ENCODE measurements around the gene SPATS2L. TPM values are rescaled to one million over a fixed set of nuclear protein-coding genes. Genes with fewer than 3 reads are reported as not detected.
"Not testable (repeated sequence)": the region's sequence is repeated elsewhere in the genome, so short reads cannot be mapped to it uniquely, and the experiment has no call there.

SPATS2L gene
- total RNA-seq, 1 donor from 2014 or later: 42.9 TPM

DNA sequence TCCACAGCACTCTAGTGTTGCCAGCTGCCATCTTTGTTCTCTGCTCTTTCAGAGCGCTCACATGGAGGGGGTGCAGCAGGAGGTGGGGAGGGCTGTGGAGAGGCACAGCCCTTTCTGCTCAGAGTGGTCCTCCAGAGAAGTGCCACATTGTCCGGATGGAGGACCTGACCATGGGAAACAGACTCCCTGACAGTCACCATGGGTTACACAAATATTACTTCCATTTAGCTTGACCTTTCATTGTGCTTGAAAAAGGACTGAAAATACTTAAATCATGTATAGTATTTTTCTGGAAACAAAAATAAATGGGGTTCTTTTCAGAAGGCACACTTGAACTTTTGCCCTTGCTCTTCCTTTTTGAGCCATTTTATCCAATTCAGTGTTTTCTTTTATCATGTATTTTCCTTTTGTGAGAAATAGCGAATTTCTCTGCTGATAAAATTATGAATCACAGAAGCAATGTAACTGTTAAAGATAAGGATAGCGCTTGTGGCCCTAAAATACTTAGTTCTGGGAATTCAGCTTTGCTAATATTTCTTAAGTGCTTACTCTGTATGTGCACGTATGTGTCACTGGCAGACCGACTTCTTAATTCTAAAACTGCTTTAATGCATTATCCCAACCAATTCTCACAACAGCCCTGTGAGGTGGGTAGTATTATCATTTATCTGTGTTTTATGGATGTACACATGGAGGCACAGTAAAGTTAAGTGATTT, 34.2 kb downstream of the SPATS2L start:
- H3K27me3 Mint-ChIP-seq: no peaks in the 10 kb centered on the region
- intact Hi-C loops (cut with micrococcal nuclease): no loop called here
- DNase-seq: no peak
- H3K4me3 Mint-ChIP-seq: no peak overlapping the region
- H3K36me3 Mint-ChIP-seq (ENCODE audit: low read depth): peaks cover 8% of the 10 kb centered on the region
- H3K9me3 Mint-ChIP-seq: peaks cover 10% of the 10 kb centered on the region
- no peak overlapping the region for H3K27ac Mint-ChIP-seq
- peaks cover 21% of the 10 kb centered on the region for H3K4me1 Mint-ChIP-seq

GRCh38 chr2:200341376-200341775, 34.9 kb downstream of the SPATS2L start:
- intact Hi-C loops (cut with micrococcal nuclease): no loop called here
- H3K4me1 Mint-ChIP-seq: peaks cover 25% of the 10 kb centered on the region
- H3K36me3 Mint-ChIP-seq (ENCODE audit: low read depth): peaks cover 10% of the 10 kb centered on the region
- no peak for DNase-seq
- H3K27me3 Mint-ChIP-seq: no peaks in the 10 kb centered on the region
- H3K27ac Mint-ChIP-seq: no peak overlapping the region
- no peak overlapping the region for H3K4me3 Mint-ChIP-seq
- H3K9me3 Mint-ChIP-seq: peaks cover 10% of the 10 kb centered on the region

DNA sequence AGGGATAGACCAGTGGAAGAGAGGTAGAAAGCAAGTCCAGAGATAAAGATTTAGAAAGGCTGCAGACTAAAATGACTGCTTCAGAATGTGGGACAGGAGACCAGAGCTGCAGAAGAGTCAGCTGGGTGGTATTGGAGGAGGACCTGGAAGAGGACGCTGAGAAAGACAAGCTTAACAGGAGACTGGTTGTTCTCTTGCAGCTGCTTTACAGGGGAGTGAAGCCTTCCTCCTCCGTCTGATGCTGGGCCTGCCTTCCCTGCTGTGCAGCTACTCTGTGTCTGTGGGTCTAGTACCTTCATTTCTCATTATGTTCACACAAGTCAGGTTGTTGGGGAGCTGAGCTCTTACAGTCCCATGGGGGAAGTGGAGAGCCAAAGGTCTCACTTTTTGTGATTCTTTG, 35.7 kb downstream of the SPATS2L start:
- Mint-ChIP-seq H3K4me3 (no peak overlapping the region), H3K9me3 (peaks cover 10% of the 10 kb centered on the region), H3K36me3 (ENCODE audit: low read depth) (peaks cover 12% of the 10 kb centered on the region), H3K27ac (no peak overlapping the region), H3K4me1 (peaks cover 25% of the 10 kb centered on the region), H3K27me3 (no peaks in the 10 kb centered on the region)
- intact Hi-C loops (cut with micrococcal nuclease): no loop called here
- DNase-seq: no peak

- H3K36me3 Mint-ChIP-seq (ENCODE audit: low read depth): peaks cover 12% of the 10 kb centered on the region
- no peak for DNase-seq
- H3K4me3 Mint-ChIP-seq: no peak overlapping the region
- H3K4me1 Mint-ChIP-seq: peaks cover 25% of the 10 kb centered on the region
- peaks cover 10% of the 10 kb centered on the region for H3K9me3 Mint-ChIP-seq
- H3K27me3 Mint-ChIP-seq: no peaks in the 10 kb centered on the region
- no peak overlapping the region for H3K27ac Mint-ChIP-seq
- intact Hi-C loops (cut with micrococcal nuclease): no loop called here
These were observed 36.2 kb downstream of the SPATS2L start for GRCh38 chr2:200342654-200343053.

- peaks cover 15% of the 10 kb centered on the region for H3K36me3 Mint-ChIP-seq (ENCODE audit: low read depth)
- H3K27me3 Mint-ChIP-seq; H3K27ac Mint-ChIP-seq; H3K4me3 Mint-ChIP-seq; intact Hi-C loops (cut with micrococcal nuclease); H3K9me3 Mint-ChIP-seq; DNase-seq: not testable (repeated sequence)
- peaks cover 22% of the 10 kb centered on the region for H3K4me1 Mint-ChIP-seq
These were observed 37.7 kb downstream of the SPATS2L start for GRCh38 chr2:200344202-200344601.

DNA sequence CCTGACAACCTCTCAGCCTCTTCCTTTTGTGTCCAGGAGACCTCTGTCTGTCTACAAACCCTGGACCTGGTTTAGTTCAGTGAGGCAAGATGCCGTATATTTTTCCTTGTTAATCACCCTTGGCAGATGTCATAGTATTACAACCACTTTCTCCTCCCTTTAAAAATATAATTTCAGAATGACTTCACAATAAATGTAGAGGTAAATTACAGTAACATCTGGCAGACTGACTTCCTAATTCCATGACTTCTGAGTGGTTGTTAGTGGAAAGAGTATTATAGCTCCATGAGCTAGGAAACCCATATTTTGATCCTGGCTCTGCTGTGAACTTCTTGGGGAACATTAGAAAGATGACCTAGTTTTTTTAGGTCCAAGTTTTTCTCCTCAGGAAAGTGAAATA, 39.5 kb downstream of the SPATS2L start:
- Mint-ChIP-seq H3K9me3 (peaks cover 10% of the 10 kb centered on the region), H3K27ac (no peak overlapping the region), H3K4me3 (no peak overlapping the region), H3K27me3 (no peaks in the 10 kb centered on the region), H3K4me1 (peaks cover 16% of the 10 kb centered on the region), H3K36me3 (ENCODE audit: low read depth) (peaks cover 17% of the 10 kb centered on the region)
- no peak for DNase-seq
- intact Hi-C loops (cut with micrococcal nuclease): no loop called here

DNA sequence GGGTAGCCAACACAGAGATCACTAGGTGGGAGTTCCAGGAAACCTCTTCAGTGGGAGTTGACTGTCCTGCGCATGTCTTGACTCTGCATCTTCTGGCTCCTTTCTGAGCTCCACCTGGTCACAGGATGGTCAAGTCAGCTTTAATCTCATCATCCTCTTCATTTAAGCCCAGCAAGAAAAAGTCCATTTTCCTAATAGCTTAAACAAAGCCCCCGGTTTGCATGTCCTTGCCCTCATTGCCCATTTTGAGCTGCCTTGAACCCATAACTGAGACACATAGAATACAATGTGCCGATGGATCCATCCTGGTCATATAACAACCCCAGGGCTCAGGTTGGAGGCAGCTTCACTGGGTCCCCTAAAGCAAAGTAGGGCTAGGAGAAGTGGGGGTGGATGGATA, 40.8 kb downstream of the SPATS2L start:
- H3K4me1 Mint-ChIP-seq: peaks cover 6% of the 10 kb centered on the region
- peaks cover 16% of the 10 kb centered on the region for H3K36me3 Mint-ChIP-seq (ENCODE audit: low read depth)
- no peak overlapping the region for H3K4me3 Mint-ChIP-seq
- intact Hi-C loops (cut with micrococcal nuclease): no loop called here
- no peaks in the 10 kb centered on the region for H3K27me3 Mint-ChIP-seq
- H3K27ac Mint-ChIP-seq: no peak overlapping the region
- H3K9me3 Mint-ChIP-seq: peaks cover 10% of the 10 kb centered on the region
- DNase-seq: no peak

DNA sequence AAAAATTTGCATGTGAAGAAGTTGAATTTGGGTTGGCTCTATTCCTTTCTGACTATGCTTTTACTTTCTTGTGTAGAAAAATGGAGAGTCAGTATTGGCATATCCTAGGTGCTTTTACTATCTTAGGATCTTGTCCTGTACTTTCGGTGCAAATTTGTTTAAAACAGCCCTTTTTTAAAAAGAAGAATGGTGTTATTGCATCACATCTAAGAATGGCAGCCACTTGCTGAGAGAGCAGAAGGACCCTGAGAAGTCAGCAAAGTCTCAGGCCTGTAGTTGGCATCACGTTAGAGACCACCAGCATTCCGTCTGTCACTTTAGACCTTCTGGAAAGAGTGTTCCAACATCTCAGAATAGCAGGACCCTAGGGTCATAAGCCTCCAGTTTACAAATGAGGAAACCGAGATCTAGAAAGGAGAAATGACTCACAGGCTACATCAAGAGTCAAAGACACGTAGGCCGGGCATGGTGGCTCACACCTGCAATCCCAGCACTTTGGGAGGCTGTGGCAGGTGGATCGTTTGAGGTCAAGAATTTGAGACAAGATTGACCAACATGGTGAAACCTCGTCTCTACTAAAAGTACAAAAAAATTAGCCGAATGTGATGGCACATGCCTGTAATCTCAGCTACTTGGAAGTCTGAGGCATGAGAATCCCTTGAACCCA, 42.5 kb downstream of the SPATS2L start:
- no peak for DNase-seq
- H3K4me1 Mint-ChIP-seq: peaks cover 6% of the 10 kb centered on the region
- H3K4me3 Mint-ChIP-seq: no peak overlapping the region
- H3K36me3 Mint-ChIP-seq (ENCODE audit: low read depth): peaks cover 14% of the 10 kb centered on the region
- intact Hi-C loops (cut with micrococcal nuclease): no loop called here
- H3K27me3 Mint-ChIP-seq: no peaks in the 10 kb centered on the region
- peaks cover 9% of the 10 kb centered on the region for H3K9me3 Mint-ChIP-seq
- no peak overlapping the region for H3K27ac Mint-ChIP-seq

GRCh38 chr2:200349868-200350267, 43.4 kb downstream of the SPATS2L start:
- H3K4me3 Mint-ChIP-seq: no peak overlapping the region

GRCh38 chr2:200350850-200351285, 44.4 kb downstream of the SPATS2L start:
- no peaks in the 10 kb centered on the region for H3K27me3 Mint-ChIP-seq
- DNase-seq: no peak
- no peak overlapping the region for H3K4me3 Mint-ChIP-seq
- H3K9me3 Mint-ChIP-seq: peaks cover 4% of the 10 kb centered on the region
- peaks cover 13% of the 10 kb centered on the region for H3K36me3 Mint-ChIP-seq (ENCODE audit: low read depth)
- H3K4me1 Mint-ChIP-seq: peaks cover 6% of the 10 kb centered on the region
- no peak overlapping the region for H3K27ac Mint-ChIP-seq
- intact Hi-C loops (cut with micrococcal nuclease): no loop called here

More at GRCh38 chr2:200349868-200350267, 43.4 kb downstream of the SPATS2L start:
- H3K36me3 Mint-ChIP-seq (ENCODE audit: low read depth): peaks cover 13% of the 10 kb centered on the region
- intact Hi-C loops (cut with micrococcal nuclease): no loop called here
- no peak overlapping the region for H3K27ac Mint-ChIP-seq
- H3K4me1 Mint-ChIP-seq: peaks cover 6% of the 10 kb centered on the region
- no peaks in the 10 kb centered on the region for H3K27me3 Mint-ChIP-seq
- H3K9me3 Mint-ChIP-seq: peaks cover 4% of the 10 kb centered on the region
- no peak for DNase-seq

GRCh38 chr2:200351815-200352214, 45.3 kb downstream of the SPATS2L start:
- DNase-seq: no peak
- Mint-ChIP-seq H3K27me3 (no peaks in the 10 kb centered on the region), H3K9me3 (peaks cover 4% of the 10 kb centered on the region), H3K4me1 (peaks cover 2% of the 10 kb centered on the region), H3K4me3 (no peak overlapping the region), H3K27ac (no peak overlapping the region), H3K36me3 (ENCODE audit: low read depth) (peaks cover 9% of the 10 kb centered on the region)
- intact Hi-C loops (cut with micrococcal nuclease): no loop called here

DNA sequence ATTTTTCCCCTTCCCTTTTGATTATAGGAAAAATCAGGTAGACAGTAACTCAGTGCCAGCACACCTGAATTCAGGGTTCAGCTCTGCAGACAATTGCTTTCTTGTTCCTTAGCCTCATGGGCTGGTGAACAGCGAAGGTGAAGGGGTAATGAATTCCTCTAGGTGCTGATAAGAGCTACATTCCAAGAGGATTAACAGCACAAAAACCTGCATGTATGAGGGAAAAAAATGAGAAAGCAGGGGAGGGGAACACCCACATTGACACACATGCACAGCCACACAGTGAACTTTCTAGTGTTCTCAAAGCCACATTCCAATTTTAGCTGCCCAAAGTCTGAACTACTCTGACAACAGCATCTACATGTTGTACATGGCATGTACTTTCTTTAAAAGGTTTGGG, 46.1 kb downstream of the SPATS2L start:
- H3K27me3 Mint-ChIP-seq: no peaks in the 10 kb centered on the region
- peaks cover 9% of the 10 kb centered on the region for H3K36me3 Mint-ChIP-seq (ENCODE audit: low read depth)
- H3K4me3 Mint-ChIP-seq: no peak overlapping the region
- H3K9me3 Mint-ChIP-seq: peaks cover 4% of the 10 kb centered on the region
- DNase-seq: no peak
- intact Hi-C loops (cut with micrococcal nuclease): no loop called here
- H3K4me1 Mint-ChIP-seq: peaks cover 2% of the 10 kb centered on the region
- no peak overlapping the region for H3K27ac Mint-ChIP-seq

DNA sequence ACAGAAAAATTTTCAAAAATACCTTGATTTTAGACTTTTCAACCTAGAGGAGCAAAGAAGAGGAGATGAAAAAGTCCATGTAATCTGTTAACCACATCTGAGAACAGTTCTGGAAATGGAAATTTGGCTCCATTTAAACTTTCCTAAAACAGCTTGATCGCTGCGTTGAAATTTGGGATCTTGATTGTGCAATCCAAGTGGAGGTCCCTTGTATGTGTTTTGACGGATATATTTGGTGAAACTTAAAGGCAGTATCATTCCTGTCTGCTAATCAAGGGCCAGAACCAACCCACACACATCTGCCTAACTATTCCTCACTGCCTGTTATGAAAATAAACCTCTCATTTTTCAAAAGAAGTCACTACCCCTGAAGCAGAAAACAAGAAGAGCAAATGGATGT, 46.6 kb downstream of the SPATS2L start:
- Mint-ChIP-seq H3K36me3 (ENCODE audit: low read depth) (peaks cover 9% of the 10 kb centered on the region), H3K27me3 (no peaks in the 10 kb centered on the region), H3K4me3 (no peak overlapping the region), H3K4me1 (peaks cover 2% of the 10 kb centered on the region), H3K9me3 (peaks cover 4% of the 10 kb centered on the region), H3K27ac (no peak overlapping the region)
- DNase-seq: no peak
- intact Hi-C loops (cut with micrococcal nuclease): no loop called here

DNA sequence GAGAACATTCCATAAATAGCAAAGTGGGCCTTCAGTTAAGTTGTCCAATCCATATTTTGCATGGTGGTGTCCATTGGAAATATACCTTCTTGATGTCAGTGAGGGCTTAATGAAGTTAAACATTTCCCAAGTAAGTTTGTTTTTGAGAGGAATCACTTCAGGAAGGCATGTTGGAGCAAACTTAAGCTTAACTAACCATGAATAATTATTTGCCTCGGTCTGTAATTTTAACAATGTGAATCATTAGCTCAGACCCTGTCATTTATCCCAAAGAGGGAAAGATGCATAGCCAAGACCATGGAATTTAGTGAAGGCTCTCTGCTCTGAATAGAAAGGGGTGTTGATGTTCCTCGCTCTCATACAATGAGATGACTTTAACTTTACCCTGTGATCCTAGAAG, 47.4 kb downstream of the SPATS2L start:
- intact Hi-C loops (cut with micrococcal nuclease): no loop called here
- H3K27ac Mint-ChIP-seq: no peak overlapping the region
- peaks cover 2% of the 10 kb centered on the region for H3K4me1 Mint-ChIP-seq
- no peaks in the 10 kb centered on the region for H3K27me3 Mint-ChIP-seq
- H3K36me3 Mint-ChIP-seq (ENCODE audit: low read depth): peaks cover 8% of the 10 kb centered on the region
- peaks cover 4% of the 10 kb centered on the region for H3K9me3 Mint-ChIP-seq
- H3K4me3 Mint-ChIP-seq: no peak overlapping the region
- no peak for DNase-seq
